ENCODE results near the gene AP3M1.

GRCh38 chr10:74109452-74109851 lies 41.2 kb downstream of the AP3M1 start:
- TF ChIP-seq CTCF (IDR thresholded peaks at IDR 0.05) (no peak), POLR2A (IDR thresholded peaks at IDR 0.05) (no peak), POLR2AphosphoS5 (IDR thresholded peaks at IDR 0.05) (no peak), EP300 (IDR thresholded peaks at IDR 0.05) (no peak)
